Activated CD8-positive, alpha-beta memory T cell treated with anti-CD3 and anti-CD28 coated beads for 36 hours (primary cell): ENCODE measurements around the gene SPATA2. TPM values are rescaled to one million over a fixed set of nuclear protein-coding genes. Genes with fewer than 3 reads are reported as not detected.

Experiments
- CTCF ChIA-PET: fragments of 350-600 bp; sonication (Branson Sonifier 250); formaldehyde crosslinking; loops from one replicate; lab custom pipeline; 2021; ENCODE audit warnings: antibody characterized with exemption; lab: Charles Lee
- POLR2A ChIA-PET: fragments of 350-600 bp; sonication (Branson Sonifier 250); formaldehyde crosslinking; loops from one replicate; lab custom pipeline; 2021; ENCODE audit warnings: antibody characterized with exemption; lab: Charles Lee
- total RNA-seq, 2 experiments: library from RNA; stranded (reverse); gene quantifications; one replicate each; pipeline ENCODE4 v1.2.3, GENCODE V29; 2021

Gene SPATA2
- total RNA-seq, 2 experiments from 2014 or later = 13.6 to 14.0 TPM

DNA sequence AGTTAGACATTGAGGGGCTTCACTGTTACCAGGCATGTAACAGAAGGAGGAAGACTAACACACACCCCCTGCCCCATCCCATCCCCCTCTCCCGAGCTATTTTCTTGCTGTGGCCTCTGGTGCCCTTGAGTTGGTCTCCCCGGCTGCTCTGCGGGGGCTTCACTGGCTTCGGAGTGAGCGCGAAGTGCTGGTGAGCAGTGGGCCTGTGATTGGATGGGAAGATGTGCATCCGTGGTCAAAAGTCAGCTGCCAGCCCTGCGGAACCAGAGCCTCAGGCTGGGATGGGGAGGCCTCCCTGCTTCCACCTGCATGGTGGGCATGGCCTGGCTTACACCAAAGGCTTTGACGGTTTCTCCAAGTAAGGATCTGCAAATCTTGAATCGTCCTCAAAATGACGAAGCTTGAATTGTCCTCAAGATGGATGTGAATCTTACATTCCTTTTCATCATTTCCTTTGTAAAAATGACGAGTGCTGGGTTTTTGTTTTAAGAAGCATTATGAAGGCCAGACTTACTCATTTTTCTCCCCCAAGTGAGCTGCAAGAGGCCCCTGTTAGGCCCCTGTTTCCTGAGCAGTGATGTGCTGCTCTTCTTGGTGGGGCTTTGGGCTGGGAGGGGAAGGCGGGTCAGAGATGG lies 23.7 kb downstream of the SPATA2 start:
- POLR2A ChIA-PET = interaction anchor here (2.1 kb wide), 1 partner anchor 25 kb away, joined by 8 read pairs; no protein-coding TSS in a partner anchor
- CTCF ChIA-PET = interaction anchor here (0.8 to 6.6 kb wide), 6 partner anchors 9 to 281 kb away, joined by 3 to 43 read pairs (median 4); partner anchors contain the start of gene SPATA2

DNA sequence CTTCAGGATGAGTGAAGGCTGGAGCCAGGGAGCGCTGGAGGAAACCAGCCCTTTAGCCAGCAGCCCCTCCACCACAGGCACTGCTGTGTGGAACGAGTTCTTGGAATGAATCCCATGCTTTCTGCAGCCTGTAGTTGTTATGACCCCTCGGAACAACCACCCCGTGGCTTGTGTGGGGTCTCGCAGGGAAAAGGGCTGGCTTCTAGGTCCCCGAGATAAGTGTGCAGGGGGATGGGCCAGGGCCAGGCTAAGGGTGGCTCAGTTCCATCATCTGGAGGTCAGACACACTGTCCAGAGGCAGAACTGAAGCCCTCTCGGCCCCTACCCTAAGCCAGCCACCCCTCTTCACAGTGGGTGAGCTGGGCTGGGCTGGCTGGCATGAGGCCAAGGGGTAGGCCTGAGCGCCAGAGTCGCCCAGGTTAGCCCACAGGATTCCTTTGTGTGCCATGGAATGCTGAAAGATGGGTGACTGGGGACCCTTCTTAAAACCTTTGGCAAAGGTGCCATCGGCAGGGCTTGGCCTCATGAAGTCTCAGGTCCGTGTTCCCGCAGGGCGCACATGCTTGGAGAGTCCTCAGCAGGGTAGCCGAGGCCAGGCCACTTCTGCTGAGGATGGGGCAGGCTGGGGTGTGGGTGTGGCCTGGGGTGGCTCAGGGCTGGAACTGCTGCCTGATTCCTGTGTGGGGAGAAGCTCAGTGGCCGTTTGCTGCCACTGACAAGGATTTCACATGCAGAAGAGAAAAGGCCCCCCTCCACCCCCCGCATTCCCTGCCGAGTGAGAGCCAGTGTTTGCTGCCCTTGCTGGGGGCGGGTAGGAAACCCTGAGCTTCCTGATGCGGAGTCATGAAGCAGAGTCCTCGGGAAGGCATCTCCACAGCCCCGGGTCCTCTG lies 24.6 kb downstream of the SPATA2 start:
- ChIA-PET CTCF (interaction anchor here (1.4 to 6.6 kb wide), 3 partner anchors 13 to 280 kb away, joined by 3 to 43 read pairs (median 8); no protein-coding TSS in a partner anchor), POLR2A (interaction anchor here (2.1 kb wide), 1 partner anchor 26 kb away, joined by 8 read pairs; no protein-coding TSS in a partner anchor)

- POLR2A ChIA-PET = no interaction called here
- CTCF ChIA-PET = interaction anchor here (0.5 to 6.6 kb wide), 5 partner anchors 8 to 279 kb away, joined by 3 to 43 read pairs (median 8); partner anchors contain the start of gene RNF114
These were observed 25.4 kb downstream of the SPATA2 start for GRCh38 chr20:49889935-49890333.

- ChIA-PET CTCF (interaction anchor here (0.5 to 6.6 kb wide), 15 partner anchors 9 to 545 kb away, joined by 3 to 43 read pairs (median 4); partner anchors contain the start of gene RNF114), POLR2A (no interaction called here)
These were observed 26.1 kb downstream of the SPATA2 start for GRCh38 chr20:49889001-49889934.

GRCh38 chr20:49888212-49889000 lies 26.9 kb downstream of the SPATA2 start:
- POLR2A ChIA-PET = no interaction called here

DNA sequence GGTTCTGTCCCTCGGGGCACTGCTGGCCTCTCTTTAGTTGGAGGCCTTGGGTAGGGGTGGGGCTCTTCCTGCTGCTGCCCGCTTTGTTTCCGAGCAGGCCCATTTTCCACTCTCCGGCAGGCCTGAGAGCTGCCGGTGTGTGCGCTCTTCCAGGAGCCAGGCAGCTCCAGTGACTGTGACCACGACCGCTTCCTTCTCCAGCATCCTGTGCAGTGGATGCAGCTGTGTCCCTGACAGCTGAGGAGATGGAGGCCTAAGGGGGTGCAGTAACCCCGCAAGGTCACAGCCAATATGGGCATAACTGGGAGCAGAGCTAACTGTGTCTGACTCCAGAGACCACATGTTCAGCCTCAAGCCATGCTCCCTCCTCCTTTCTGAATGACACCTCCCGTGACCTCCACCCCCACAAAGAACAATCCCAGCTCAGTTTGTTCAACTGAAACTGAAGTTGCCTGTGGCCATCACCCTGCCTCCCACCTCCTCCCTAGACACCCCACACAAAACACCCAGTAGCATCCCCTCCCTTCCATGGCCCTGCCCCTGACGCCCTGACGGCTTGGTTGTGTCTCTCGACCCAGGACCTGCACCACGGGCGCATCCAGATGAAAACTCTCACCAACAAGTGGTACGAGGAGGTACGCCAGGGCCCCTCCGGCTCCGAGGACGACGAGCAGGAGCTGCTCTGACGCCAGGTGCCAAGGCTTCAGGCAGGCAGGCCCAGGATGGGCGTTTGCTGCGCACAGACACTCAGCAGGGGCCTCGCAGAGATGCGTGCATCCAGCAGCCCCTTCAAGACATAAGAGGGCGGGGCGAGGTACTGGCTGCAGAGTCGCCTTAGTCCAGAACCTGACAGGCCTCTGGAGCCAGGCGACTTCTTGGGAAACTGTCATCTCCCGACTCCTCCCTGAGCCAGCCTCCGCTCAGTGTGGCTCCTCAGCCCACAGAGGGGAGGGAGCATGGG lies 27.8 kb downstream of the SPATA2 start:
- ChIA-PET CTCF (interaction anchor here (0.6 to 6.6 kb wide), 13 partner anchors 10 to 544 kb away, joined by 3 to 43 read pairs (median 4); partner anchors contain the start of gene RNF114), POLR2A (interaction anchor here (0.5 kb wide), 1 partner anchor 658 kb away, joined by 3 read pairs; no protein-coding TSS in a partner anchor)

More at GRCh38 chr20:49888212-49889000, 26.9 kb downstream of the SPATA2 start:
- CTCF ChIA-PET = interaction anchor here (0.6 to 6.6 kb wide), 16 partner anchors 11 to 545 kb away, joined by 3 to 43 read pairs (median 4); partner anchors contain the start of gene RNF114

DNA sequence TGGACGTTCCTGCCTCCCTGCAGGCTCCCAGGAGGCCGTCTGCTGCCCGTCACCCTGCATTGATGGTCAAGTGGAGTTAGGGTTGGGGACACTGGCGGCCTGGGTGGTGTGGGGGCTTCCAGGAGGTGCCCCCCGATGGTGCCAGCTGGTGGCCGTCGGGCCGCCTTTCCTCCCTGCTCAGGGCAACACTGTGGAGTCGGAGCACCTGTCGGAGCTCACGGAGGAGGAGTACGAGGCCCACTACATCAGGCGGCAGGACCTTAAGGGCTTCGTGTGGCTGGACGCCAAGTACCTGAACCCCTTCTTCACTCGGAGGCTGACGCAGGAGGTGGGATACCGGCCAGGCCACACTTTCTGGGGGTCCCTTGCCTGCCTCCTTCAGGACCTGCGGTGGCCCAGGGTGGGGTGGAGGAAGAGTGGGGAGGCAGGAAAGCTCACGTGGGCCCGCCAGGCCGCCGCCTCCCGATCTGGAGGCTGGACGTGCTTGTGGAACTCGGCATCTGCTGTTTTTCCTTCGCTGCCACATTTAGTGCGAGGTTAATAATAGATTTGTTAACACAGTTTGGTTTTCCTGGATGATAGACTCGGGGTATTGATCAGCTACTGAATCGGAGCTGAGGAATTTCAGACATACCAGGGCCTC lies 28.6 kb downstream of the SPATA2 start:
- POLR2A ChIA-PET = interaction anchor here (0.5 kb wide), 1 partner anchor 659 kb away, joined by 3 read pairs; no protein-coding TSS in a partner anchor
- CTCF ChIA-PET = interaction anchor here (1.2 to 6.6 kb wide), 4 partner anchors 26 to 276 kb away, joined by 3 to 43 read pairs (median 10); no protein-coding TSS in a partner anchor

- ChIA-PET POLR2A (no interaction called here), CTCF (interaction anchor here (1.2 to 6.6 kb wide), 3 partner anchors 40 to 275 kb away, joined by 3 to 43 read pairs (median 4); no protein-coding TSS in a partner anchor)
These were observed 29.6 kb downstream of the SPATA2 start for GRCh38 chr20:49885558-49886332.

- CTCF ChIA-PET = interaction anchor here (0.5 to 1.3 kb wide), 3 partner anchors 9 to 326 kb away, joined by 3 to 4 read pairs (median 4); no protein-coding TSS in a partner anchor
- POLR2A ChIA-PET = no interaction called here
These were observed 32.0 kb downstream of the SPATA2 start for GRCh38 chr20:49883246-49883802.

DNA sequence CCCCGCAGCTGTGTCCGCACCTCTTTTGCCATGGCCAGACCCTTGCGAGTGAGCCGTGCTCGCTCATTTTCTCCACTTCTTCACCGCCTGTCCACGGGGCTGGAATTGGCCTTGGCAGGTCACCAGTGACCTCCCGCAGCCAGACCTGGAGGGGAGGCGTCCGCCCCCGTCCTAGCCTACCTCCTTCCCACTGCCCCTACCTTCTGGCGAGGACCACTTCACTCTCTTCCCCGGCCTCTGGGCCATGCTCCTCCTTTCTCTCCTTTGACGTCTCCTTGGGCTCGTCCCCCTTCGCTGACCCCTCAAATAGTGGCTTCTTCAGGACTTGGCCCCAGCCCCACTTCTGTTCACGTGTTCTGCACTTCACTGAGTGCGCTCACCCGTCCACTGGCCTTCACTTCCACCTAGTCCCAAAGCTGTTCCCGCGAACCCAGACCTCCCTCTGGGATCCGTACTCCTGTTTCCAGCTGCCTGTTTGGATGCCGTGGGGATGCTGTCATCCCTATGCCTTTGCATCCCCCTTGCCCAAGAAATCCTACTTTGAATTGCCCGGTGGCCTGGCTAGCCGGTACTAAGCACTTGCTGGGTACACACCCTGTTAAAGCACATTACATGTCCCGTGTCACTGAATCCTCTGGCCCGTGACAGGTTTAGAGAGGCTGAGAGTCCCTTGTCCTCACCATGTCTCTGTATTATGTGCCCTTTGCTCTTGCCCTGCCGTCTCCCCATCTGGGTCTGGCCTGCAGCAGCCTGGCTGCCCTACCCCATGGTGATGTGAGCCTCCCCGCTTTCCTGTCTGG lies 33.0 kb downstream of the SPATA2 start:
- POLR2A ChIA-PET = no interaction called here
- CTCF ChIA-PET = interaction anchor here (1.3 kb wide), 1 partner anchor 10 kb away, joined by 4 read pairs; no protein-coding TSS in a partner anchor

- ChIA-PET CTCF (interaction anchor here (0.6 to 1.1 kb wide), 4 partner anchors 13 to 340 kb away, joined by 3 to 5 read pairs (median 4); no protein-coding TSS in a partner anchor), POLR2A (no interaction called here)
These were observed 34.4 kb downstream of the SPATA2 start for GRCh38 chr20:49880724-49881445.

- ChIA-PET POLR2A (no interaction called here), CTCF (interaction anchor here (0.6 to 1.1 kb wide), 4 partner anchors 13 to 341 kb away, joined by 3 to 5 read pairs (median 4); no protein-coding TSS in a partner anchor)
These were observed 35.2 kb downstream of the SPATA2 start for GRCh38 chr20:49880177-49880576.

- ChIA-PET POLR2A (no interaction called here), CTCF (no interaction called here)
These were observed 36.4 kb downstream of the SPATA2 start for GRCh38 chr20:49878977-49879376.
